ENCODE results near the gene RNLS.

GRCh38 chr10:88361995-88362807 lies 220.9 kb downstream of the RNLS start:
- no peak for TF ChIP-seq ISL1 (CRISPR knock-in tag; IDR thresholded peaks at IDR 0.05)
- TF ChIP-seq RARB (CRISPR knock-in tag; IDR thresholded peaks at IDR 0.05): no peak
- TF ChIP-seq ZC3H10 (CRISPR knock-in tag; IDR thresholded peaks at IDR 0.05): no peak
- TF ChIP-seq, protein P1, sequence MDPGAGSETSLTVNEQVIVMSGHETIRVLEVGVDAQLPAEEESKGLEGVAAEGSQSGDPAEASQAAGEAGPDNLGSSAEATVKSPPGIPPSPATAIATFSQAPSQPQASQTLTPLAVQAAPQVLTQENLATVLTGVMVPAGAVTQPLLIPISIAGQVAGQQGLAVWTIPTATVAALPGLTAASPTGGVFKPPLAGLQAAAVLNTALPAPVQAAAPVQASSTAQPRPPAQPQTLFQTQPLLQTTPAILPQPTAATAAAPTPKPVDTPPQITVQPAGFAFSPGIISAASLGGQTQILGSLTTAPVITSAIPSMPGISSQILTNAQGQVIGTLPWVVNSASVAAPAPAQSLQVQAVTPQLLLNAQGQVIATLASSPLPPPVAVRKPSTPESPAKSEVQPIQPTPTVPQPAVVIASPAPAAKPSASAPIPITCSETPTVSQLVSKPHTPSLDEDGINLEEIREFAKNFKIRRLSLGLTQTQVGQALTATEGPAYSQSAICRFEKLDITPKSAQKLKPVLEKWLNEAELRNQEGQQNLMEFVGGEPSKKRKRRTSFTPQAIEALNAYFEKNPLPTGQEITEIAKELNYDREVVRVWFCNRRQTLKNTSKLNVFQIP (CRISPR knock-in tag; IDR thresholded peaks at IDR 0.05; ENCODE audit: borderline replicate concordance, low read depth): no peak
- TF ChIP-seq OSR1 (CRISPR knock-in tag; IDR thresholded peaks at IDR 0.05): no peak
- TF ChIP-seq ARNTL (CRISPR knock-in tag; IDR thresholded peaks at IDR 0.05; ENCODE audit: borderline replicate concordance, low read depth): no peak
- no peak for TF ChIP-seq TCF4 (CRISPR knock-in tag; IDR thresholded peaks at IDR 0.05; ENCODE audit: borderline replicate concordance)
- no peak for TF ChIP-seq ZFP3 (CRISPR knock-in tag; IDR thresholded peaks at IDR 0.05)
- TF ChIP-seq, protein P2, sequence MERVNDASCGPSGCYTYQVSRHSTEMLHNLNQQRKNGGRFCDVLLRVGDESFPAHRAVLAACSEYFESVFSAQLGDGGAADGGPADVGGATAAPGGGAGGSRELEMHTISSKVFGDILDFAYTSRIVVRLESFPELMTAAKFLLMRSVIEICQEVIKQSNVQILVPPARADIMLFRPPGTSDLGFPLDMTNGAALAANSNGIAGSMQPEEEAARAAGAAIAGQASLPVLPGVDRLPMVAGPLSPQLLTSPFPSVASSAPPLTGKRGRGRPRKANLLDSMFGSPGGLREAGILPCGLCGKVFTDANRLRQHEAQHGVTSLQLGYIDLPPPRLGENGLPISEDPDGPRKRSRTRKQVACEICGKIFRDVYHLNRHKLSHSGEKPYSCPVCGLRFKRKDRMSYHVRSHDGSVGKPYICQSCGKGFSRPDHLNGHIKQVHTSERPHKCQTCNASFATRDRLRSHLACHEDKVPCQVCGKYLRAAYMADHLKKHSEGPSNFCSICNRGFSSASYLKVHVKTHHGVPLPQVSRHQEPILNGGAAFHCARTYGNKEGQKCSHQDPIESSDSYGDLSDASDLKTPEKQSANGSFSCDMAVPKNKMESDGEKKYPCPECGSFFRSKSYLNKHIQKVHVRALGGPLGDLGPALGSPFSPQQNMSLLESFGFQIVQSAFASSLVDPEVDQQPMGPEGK (CRISPR knock-in tag; IDR thresholded peaks at IDR 0.05; ENCODE audit: borderline replicate concordance): no peak
- TF ChIP-seq ZNF70 (CRISPR knock-in tag; IDR thresholded peaks at IDR 0.05): no peak

Data from SK-N-SH treated with all-trans-retinoic acid at 6 μM for 48 hours (cell line).